ENCODE measurements around the gene HAVCR2.

HAVCR2 gene

DNA sequence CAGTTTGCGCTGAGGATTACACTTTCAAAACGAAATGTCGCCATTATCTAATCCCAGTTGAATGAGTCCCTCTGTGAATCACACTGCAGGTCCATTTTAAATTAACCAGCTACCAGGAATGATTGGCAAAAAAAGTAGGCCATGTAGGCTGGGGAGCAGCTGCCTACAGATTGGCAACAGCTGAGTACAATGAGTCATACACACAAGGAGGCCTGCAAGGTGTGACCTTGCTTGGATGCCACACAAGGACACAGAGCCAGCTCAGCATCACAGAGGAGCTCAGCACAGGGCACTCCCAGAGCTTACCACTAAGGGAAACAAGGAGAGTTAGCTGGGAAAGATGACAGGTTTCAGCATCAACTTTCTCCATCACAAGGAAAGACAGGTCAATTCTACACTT is 62.8 kb downstream of the HAVCR2 start:
- no peak for DNase-seq (ENCODE audit: low read depth in 1 of 2, low spot score in 1 of 2)

DNA sequence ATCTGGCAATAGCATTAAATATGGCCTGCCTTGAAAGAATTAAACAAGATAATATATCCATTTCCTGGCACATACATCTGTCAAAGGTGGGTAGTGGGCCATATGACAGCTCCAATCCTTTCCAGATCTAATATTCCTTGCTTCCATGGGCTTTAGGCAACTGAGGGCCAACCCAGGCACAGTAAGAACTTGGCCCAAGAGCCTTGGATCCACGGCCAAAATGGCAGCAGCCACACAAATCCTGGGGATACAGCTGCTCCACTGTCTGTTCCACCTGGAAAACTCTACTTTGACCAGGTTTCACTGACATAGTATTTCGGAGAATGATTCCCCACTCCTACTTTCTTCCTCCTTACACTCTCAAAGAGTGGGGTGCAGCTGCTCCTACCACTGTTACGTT is 63.2 kb downstream of the HAVCR2 start:
- no peak for DNase-seq (ENCODE audit: low read depth in 1 of 2, low spot score in 1 of 2)

DNA sequence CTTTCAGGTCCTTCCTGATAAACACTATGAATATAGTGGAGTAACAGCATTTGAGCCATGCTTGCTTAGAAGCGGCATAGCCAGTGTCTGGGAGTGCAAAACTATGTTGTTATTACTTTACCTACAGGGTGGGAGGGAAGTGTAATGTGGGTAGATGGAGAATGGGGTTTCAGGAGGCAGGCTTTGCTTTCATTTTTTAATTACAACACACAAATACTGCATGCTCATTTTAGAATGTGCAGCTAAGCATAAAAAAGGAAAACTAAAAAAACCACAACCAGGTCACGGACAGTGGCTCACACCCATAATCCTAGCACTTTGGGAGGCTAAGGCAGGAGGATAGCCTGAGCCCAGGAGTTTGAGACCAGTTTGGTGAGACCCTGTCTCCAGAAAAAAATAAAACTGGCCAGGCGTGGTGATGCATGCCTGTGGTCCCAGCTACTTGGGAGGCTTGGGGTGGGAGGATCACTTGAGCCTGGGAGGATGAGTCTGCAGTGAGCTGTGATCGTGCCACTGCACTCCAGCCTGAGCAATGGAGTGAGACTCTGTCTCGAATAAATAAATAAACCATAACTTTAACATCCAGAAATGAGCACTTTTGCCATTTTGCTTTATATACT is 70.2 kb downstream of the HAVCR2 start:
- DNase-seq (ENCODE audit: low read depth in 1 of 2, low spot score in 1 of 2), result no peak
